ENCODE results near the gene LDLRAD3.

LDLRAD3 gene

GRCh38 chr11:36135076-36135475, 191.2 kb downstream of the LDLRAD3 start:
- DNase-seq (ENCODE audit: low spot score), result no peak

GRCh38 chr11:36139767-36140166, 195.9 kb downstream of the LDLRAD3 start:
- DNase-seq (ENCODE audit: low spot score), result no peak

- DNase-seq (ENCODE audit: low spot score), result no peak
Observed at GRCh38 chr11:36141196-36141953, 197.5 kb downstream of the LDLRAD3 start.

GRCh38 chr11:36141956-36142355, 198.1 kb downstream of the LDLRAD3 start:
- DNase-seq (ENCODE audit: low spot score), result no peak

GRCh38 chr11:36142439-36142838, 198.6 kb downstream of the LDLRAD3 start:
- DNase-seq (ENCODE audit: low spot score), result no peak

- no peak for DNase-seq (ENCODE audit: low spot score)
Observed at GRCh38 chr11:36142879-36143278, 199.0 kb downstream of the LDLRAD3 start.

- no peak for DNase-seq (ENCODE audit: low spot score)
Observed at GRCh38 chr11:36146437-36146836, 202.6 kb downstream of the LDLRAD3 start.

- no peak for DNase-seq (ENCODE audit: low spot score)
Observed at GRCh38 chr11:36147491-36147890, 203.6 kb downstream of the LDLRAD3 start.

- DNase-seq (ENCODE audit: low spot score), result no peak
Observed at GRCh38 chr11:36148701-36149100, 204.8 kb downstream of the LDLRAD3 start.

- peak; percentile 14 for DNase-seq (ENCODE audit: low spot score)
Observed at GRCh38 chr11:36149538-36150242, 205.8 kb downstream of the LDLRAD3 start.

- DNase-seq (ENCODE audit: low spot score), result no peak
Observed at GRCh38 chr11:36150986-36151385, 207.1 kb downstream of the LDLRAD3 start.

GRCh38 chr11:36151933-36152580, 208.2 kb downstream of the LDLRAD3 start:
- no peak for DNase-seq (ENCODE audit: low spot score)

- no peak for DNase-seq (ENCODE audit: low spot score)
Observed at GRCh38 chr11:36153551-36153950, 209.7 kb downstream of the LDLRAD3 start.

- DNase-seq (ENCODE audit: low spot score), result no peak
Observed at GRCh38 chr11:36155124-36155561, 211.3 kb downstream of the LDLRAD3 start.

GRCh38 chr11:36155770-36156160, 211.9 kb downstream of the LDLRAD3 start:
- no peak for DNase-seq (ENCODE audit: low spot score)

- DNase-seq (ENCODE audit: low spot score), result no peak
Observed at GRCh38 chr11:36156161-36156816, 212.4 kb downstream of the LDLRAD3 start.

- no peak for DNase-seq (ENCODE audit: low spot score)
Observed at GRCh38 chr11:36156817-36157519, 213.1 kb downstream of the LDLRAD3 start.

- DNase-seq (ENCODE audit: low spot score), result no peak
Observed at GRCh38 chr11:36160091-36160490, 216.2 kb downstream of the LDLRAD3 start.

GRCh38 chr11:36161572-36161971, 217.7 kb downstream of the LDLRAD3 start:
- no peak for DNase-seq (ENCODE audit: low spot score)

GRCh38 chr11:36162006-36162882, 218.4 kb downstream of the LDLRAD3 start:
- no peak for DNase-seq (ENCODE audit: low spot score)

Measured in NAMALWA (cell line).